ENCODE data around the gene KRT76.

KRT76 gene

DNA sequence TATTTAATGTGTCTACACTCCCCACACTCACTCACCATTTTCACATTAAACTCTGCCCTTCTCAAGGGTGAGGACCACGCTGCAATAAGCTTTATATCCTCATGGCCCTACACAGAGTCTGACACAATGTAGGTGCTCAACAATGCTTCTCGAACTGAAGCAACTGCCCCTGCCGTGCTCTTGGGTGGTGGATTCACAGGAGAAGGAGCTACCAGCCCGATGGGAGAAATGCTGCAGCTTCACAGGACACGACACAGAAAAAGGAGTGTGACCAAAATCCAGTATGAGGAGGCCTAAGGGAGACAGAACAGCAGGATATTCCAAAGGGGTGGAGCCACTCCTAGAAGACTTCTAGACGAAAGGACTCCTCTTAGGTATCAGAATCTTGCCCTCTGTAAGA lies 25.3 kb upstream of the KRT76 start:
- no peak overlapping the region for H3K4me3 ChIP-seq (ENCODE audit: low read depth, low read length)
- TF ChIP-seq, protein P1, sequence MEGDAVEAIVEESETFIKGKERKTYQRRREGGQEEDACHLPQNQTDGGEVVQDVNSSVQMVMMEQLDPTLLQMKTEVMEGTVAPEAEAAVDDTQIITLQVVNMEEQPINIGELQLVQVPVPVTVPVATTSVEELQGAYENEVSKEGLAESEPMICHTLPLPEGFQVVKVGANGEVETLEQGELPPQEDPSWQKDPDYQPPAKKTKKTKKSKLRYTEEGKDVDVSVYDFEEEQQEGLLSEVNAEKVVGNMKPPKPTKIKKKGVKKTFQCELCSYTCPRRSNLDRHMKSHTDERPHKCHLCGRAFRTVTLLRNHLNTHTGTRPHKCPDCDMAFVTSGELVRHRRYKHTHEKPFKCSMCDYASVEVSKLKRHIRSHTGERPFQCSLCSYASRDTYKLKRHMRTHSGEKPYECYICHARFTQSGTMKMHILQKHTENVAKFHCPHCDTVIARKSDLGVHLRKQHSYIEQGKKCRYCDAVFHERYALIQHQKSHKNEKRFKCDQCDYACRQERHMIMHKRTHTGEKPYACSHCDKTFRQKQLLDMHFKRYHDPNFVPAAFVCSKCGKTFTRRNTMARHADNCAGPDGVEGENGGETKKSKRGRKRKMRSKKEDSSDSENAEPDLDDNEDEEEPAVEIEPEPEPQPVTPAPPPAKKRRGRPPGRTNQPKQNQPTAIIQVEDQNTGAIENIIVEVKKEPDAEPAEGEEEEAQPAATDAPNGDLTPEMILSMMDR (IDR thresholded peaks at IDR 0.05; ENCODE audit: insufficient read depth, low read depth, low read length, missing control alignments): no peak
- DNase-seq (ENCODE audit: low read depth): no peak

DNA sequence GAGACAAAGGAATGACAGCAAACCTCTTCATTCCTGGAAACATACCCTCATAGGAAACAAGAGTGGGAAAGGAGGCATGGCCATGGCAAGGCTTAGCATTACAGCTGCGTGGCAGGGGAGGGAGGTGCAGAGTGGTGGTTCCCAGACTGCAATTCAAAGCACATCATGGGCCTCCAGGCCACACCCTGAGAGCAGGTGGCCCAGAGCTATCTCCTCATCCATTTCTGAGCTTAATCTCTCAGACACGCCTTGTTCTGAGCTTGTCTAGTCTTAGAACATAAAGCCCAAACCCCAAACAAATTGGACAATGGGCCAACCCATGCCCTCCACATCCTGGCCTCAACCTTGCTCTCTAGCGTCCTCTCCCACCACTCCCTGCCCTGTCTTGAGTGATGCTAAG lies 24.6 kb upstream of the KRT76 start:
- TF ChIP-seq, protein P1 (IDR thresholded peaks at IDR 0.05; ENCODE audit: insufficient read depth, low read depth, low read length, missing control alignments): no peak
- no peak overlapping the region for H3K4me3 ChIP-seq (ENCODE audit: low read depth, low read length)
- no peak for DNase-seq (ENCODE audit: low read depth)

DNA sequence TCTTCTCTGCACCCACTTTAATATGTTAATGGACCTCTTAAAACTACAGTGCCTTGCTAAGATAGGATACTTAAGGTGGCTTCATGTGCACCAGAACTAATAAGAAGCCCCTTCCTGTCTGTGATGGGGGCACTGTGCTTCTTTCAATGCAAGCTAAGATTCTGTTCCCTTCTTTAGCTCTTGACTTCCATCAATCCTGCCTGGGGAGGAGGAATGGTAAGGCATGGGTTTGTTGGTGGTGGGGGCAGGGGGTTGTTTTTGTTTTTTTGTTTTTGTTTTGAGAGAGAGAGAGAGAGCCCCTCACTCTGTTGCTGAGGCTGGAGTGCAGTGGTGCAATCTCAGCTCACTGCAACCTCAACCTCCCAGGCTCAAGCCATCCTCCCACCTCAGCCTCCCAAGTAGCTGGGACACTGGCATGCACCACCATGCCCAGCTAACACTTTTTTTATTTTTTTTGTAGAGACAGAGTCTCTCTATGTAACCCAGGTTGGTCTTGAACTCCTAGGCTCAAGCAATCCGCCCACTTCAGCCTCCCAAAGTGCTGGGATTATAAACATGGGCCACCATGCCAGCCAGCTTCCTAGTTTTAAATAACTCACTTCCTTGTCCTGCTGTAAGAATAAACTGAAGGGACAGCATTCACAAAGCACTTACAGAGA lies 23.2 kb upstream of the KRT76 start:
- no peak for DNase-seq (ENCODE audit: low read depth)
- TF ChIP-seq, protein P1 (IDR thresholded peaks at IDR 0.05; ENCODE audit: insufficient read depth, low read depth, low read length, missing control alignments): no peak
- H3K4me3 ChIP-seq (ENCODE audit: low read depth, low read length): no peak overlapping the region

DNA sequence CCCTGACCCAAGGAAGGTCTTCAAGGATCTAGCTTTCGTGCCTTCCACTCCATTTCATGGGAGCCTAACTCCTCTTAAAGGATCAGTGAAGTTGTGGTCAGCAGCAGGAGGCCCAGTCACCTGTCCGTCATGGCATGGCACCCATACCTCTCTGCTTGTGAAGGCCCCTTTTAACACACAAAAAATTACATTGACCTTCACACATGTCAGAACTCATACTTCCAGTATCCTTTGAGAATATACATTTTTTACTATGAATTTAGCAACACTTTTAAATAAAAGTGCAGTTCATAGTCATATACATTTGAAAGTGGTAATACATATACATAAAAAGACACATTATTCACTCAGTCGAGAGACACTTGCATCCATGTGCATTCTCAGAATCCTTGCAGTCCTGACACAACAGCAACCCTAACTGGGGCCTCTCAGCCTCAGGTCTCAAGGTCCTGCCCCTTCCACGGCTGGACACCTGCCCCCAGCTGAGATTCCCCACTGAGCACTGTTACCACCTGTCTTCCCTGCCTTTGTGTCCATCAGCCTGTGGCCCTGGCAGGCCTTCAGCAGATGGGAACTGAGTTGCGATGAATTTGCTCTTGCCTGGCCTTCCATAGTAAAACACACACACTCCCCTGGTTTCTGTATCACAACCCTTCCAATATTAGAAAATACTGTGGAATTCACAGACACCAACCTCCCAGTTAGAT lies 22.5 kb upstream of the KRT76 start:
- H3K4me3 ChIP-seq (ENCODE audit: low read depth, low read length): no peak overlapping the region
- DNase-seq (ENCODE audit: low read depth): no peak
- TF ChIP-seq, protein P1 (IDR thresholded peaks at IDR 0.05; ENCODE audit: insufficient read depth, low read depth, low read length, missing control alignments): no peak

DNA sequence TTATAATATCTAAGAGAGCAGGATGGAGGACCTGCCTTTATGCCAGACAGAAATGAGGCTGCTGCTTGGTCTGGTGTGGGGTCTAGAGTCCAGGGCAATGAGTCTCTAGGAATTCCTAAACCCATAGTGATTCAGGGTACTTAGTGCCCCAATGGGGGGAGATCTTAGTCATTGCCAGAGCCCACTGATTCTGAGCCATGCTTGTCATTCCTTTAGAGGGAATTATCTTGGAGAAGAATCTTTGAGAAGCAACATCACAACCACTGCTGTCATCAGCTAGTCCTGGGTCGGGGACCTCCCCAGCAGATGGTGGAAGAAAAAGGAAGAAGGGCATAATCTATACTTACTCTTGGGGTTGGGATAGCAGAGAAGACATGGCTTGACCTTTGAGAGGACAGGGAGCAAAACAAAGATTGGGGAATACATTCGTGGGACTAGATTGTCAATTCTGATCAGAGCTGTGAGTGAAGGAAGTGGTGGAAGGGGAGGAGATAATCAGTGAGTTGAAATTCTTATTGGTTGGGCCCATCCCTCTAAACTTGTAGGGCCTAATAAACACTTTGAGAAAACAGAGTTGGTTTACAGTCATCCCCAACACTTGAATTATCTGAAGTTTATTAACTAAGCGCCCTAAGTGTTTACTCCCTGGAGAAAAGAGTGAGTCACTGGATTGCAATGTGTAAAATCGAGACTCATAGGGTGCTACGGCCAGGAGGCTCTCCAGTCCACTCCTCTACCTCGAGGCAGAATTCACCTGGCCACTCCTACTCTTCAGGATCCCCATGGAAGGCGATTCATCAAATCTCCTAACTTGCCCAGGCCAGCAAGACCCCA lies 21.7 kb upstream of the KRT76 start:
- TF ChIP-seq, protein P1 (IDR thresholded peaks at IDR 0.05; ENCODE audit: insufficient read depth, low read depth, low read length, missing control alignments): no peak
- DNase-seq (ENCODE audit: low read depth): no peak
- no peak overlapping the region for H3K4me3 ChIP-seq (ENCODE audit: low read depth, low read length)

DNA sequence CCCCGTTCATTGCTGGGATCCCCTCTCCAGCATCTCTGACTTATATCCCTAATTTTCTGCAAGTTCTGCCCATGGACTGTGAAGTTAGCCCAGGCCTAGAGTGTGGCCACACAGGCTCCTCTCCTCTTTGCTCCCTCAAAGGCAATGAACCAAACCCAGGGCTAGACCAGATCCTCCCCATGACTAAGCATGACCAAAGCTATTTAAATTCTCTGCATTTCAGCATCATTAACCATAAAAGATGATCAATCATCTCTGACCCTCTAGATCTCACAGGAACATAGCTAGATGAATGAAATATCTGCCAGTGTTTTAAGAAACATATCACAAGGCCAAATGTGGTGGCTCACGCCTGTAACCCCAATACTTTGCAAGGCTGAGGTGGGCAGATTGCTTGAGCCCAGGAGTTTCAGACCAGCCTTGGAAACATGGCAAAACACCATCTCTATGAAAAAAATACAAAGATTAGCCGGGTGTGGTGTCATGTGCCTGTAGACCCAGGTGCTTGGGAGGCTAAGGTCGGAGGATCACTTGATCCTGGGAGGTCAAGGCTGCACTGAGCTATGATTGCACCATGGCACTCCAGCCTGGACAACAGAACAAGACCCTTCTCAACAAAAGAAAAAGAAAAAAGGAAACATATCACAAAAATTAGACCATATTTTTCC lies 21.0 kb upstream of the KRT76 start:
- TF ChIP-seq, protein P1 (IDR thresholded peaks at IDR 0.05; ENCODE audit: insufficient read depth, low read depth, low read length, missing control alignments): no peak
- no peak for DNase-seq (ENCODE audit: low read depth)
- H3K4me3 ChIP-seq (ENCODE audit: low read depth, low read length): no peak overlapping the region
